Pancreas (tissue), 10 donors: Measurements from ENCODE around the gene KLHL9. TPM values are rescaled to one million over a fixed set of nuclear protein-coding genes. Genes with fewer than 3 reads are reported as not detected.

Experiments
- ATAC-seq, 4 donors: fragments of 200-7000 bp; cut with Tn5 transposase; one replicate each; pipeline versions ENCODE4 v1.8.0 to v1.9.1; 2020; ENCODE audit warnings: mild to moderate bottlenecking in 4 of 4, moderate library complexity in 4 of 4
- DNase-seq, 6 donors: peaks; one replicate each; pipeline ENCODE4 v3.0.0-alpha.2; 2020
- FAIRE-seq: peaks from 2 replicates; lab custom pipeline; 2012; peaks lifted over from hg19 to GRCh38; lab: Jason Lieb, UNC
- H3K27ac ChIP-seq, 4 donors: fragments of 200-600 bp; sonication (generic); 1 replicate in 3 of 4; 2 replicates in 1 of 4; pipeline versions ENCODE4 v1.5.0 to v1.8.0; 2020
- H3K27me3 ChIP-seq, 4 donors: fragments of 200-600 bp; one replicate each; pipeline ENCODE4 v1.8.0; 2021
- H3K36me3 ChIP-seq, 3 donors: fragments of 200-600 bp; sonication (generic) in 1 of 3; one replicate each; pipeline versions ENCODE4 v1.5.0 to v1.8.0; 2020 to 2021
- H3K4me1 ChIP-seq, 3 donors: fragments of 200-600 bp; one replicate each; pipeline ENCODE4 v1.8.0; 2021
- H3K4me3 ChIP-seq, 4 donors: fragments of 200-600 bp; sonication (generic) in 2 of 4; one replicate each; pipeline versions ENCODE4 v1.5.0 to v1.8.0; 2020 to 2021
- H3K9me3 ChIP-seq, 4 donors: fragments of 200-600 bp; one replicate each; pipeline ENCODE4 v1.8.0; 2021
- WGBS, 2 donors: extraction: QIAGEN DNeasy Blood & Tissue Kit; methylation state at CpG; one replicate each; pipeline ENCODE4 v1.1.7; 2013; 5-methylcytosine and 5-hydroxymethylcytosine counted together
- intact Hi-C, 3 donors: fragments of 100-400 bp; cut with DNase I; formaldehyde crosslinking; loops; one replicate each; pipeline versions ENCODE4 v1.11.1 to v1.14.2; 2022
- polyA plus RNA-seq, 2 donors: library from polyadenylated mRNA; stranded (reverse); fragments of 200-250 nt; gene quantifications; one replicate each; pipeline ENCODE4 v1.2.3, GENCODE V29; 2013
- total RNA-seq, 6 donors: library from RNA; stranded (reverse); fragmentation: NEBNext Ultra II Directional in 4 of 6; extraction: Animal tissue kit (Norgen Biotek cat#: 25700) in 4 of 6; gene quantifications; one replicate each; pipeline versions ENCODE4 v1.2.1 to v1.2.4, GENCODE V29; 2021 to 2023
- TF ChIP-seq, protein P1 (sequence below), 4 donors: fragments of 200-600 bp; sonication (generic) in 3 of 4; IDR thresholded peaks; one replicate each; pipeline versions ENCODE4 v1.5.0 to v1.8.0; 2021; ENCODE audit warnings: antibody characterized with exemption in 4 of 4
- donor health status: healthy with polysubstance abuse.
- donor health status: DM: no; HTN: no; CAD: no; lungs with moderate emphysema.
- donor health status: DM: no; HTN: no; CAD: no.
- donor health status: control.
- donor health status: control.
- donor health status: Bipolar disorder and iron deficiency.
- donor health status: DM: yes; HTN: yes; CAD: no.
- donor health status: DM: no; HTN: no; CAD: no.
- donor health status: DM: no; HTN: no; CAD: no.
- donor health status: DM: yes; HTN: yes; CAD: no.

Gene KLHL9
- total and polyA plus RNA-seq, 8 donors: 3.2 to 14.8 (median 7.2) TPM

DNA sequence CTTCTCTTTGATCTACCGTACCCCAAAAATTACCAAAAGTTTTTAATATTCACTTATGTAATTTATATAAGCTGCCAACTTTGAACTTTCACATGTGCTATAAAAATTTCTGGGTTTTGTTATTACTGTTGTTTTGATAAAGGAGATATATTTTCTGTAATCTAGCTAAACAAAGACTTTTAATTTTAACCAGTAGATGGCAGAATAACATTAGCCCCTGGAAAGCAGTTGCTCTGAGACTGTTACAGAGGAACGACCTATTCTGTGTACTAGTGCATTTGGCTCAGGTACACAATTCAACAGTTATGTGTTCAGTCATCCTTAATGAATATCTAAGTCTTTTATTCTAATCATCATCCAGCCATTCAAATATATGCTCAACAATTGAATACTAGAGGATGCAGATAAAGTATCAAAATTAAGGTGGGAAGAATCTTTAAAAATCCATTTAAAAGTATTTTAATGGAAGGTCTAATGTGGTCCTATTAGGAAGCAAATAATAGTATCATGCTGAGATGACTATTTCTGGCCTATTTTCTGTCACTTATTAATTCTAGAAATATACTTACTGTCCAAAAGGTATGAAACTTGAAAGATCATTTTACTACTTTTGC is 8.6 kb downstream of the KLHL9 start:
- FAIRE-seq: peak; percentile 93
- ATAC-seq: peak in 3 of 4 donors; percentile 84 to 90 (median 90)
- intact Hi-C loops: loop anchor here in 1 of 3 donors (10.0 kb wide), 2 partner anchors 68 to 458 kb away; no protein-coding TSS in a partner anchor
- H3K9me3 ChIP-seq: no peaks in the 10 kb centered on the region
- no peaks in the 10 kb centered on the region for H3K27me3 ChIP-seq
- DNase-seq: no peak
- no peak overlapping the region for H3K27ac ChIP-seq
- H3K36me3 ChIP-seq: no peaks in the 10 kb centered on the region
- H3K4me1 ChIP-seq: peaks cover 7 to 26% (median 22%) of the 10 kb centered on the region in 3 donors
- no peak overlapping the region for H3K4me3 ChIP-seq
- WGBS, 2 donors: 28 to 33% methylated on average over 2 of the region's 2 CpGs
- TF ChIP-seq, protein P1, sequence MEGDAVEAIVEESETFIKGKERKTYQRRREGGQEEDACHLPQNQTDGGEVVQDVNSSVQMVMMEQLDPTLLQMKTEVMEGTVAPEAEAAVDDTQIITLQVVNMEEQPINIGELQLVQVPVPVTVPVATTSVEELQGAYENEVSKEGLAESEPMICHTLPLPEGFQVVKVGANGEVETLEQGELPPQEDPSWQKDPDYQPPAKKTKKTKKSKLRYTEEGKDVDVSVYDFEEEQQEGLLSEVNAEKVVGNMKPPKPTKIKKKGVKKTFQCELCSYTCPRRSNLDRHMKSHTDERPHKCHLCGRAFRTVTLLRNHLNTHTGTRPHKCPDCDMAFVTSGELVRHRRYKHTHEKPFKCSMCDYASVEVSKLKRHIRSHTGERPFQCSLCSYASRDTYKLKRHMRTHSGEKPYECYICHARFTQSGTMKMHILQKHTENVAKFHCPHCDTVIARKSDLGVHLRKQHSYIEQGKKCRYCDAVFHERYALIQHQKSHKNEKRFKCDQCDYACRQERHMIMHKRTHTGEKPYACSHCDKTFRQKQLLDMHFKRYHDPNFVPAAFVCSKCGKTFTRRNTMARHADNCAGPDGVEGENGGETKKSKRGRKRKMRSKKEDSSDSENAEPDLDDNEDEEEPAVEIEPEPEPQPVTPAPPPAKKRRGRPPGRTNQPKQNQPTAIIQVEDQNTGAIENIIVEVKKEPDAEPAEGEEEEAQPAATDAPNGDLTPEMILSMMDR (IDR thresholded peaks at IDR 0.05): peak; percentile 8 to 54 (median 44)

DNA sequence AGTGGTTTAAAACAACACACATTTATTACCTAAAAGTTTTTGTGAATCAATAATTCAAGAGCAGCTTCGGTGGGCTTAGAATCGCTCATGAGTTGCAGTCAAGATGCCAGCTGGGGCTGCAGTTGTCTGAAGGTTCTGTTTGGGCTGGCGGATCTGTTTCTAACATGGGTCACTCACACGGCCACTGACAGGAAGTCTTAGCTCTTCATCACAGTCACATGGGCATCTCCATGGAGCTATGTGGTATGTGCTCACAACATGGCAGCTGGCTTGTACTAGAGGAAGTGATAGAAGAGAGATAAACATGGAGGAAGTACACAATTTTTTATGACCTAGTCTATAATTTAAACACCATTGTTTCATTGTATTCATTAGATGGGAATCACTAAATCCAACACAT is 11.2 kb downstream of the KLHL9 start:
- TF ChIP-seq, protein P1 (IDR thresholded peaks at IDR 0.05): no peak
- Histone ChIP-seq H3K4me1 (peaks cover 0 to 10% (median 4%) of the 10 kb centered on the region in 3 donors), H3K9me3 (no peaks in the 10 kb centered on the region), H3K4me3 (no peak overlapping the region), H3K27ac (no peak overlapping the region), H3K36me3 (no peaks in the 10 kb centered on the region), H3K27me3 (no peaks in the 10 kb centered on the region)
- no peak for DNase-seq
- intact Hi-C loops: loop anchor here in 1 of 3 donors (10.0 kb wide), 2 partner anchors 71 to 461 kb away; no protein-coding TSS in a partner anchor
- FAIRE-seq: no peak
- ATAC-seq: no peak
- WGBS, 2 donors: 78 to 90% methylated on average over 4 of the region's 4 CpGs

DNA sequence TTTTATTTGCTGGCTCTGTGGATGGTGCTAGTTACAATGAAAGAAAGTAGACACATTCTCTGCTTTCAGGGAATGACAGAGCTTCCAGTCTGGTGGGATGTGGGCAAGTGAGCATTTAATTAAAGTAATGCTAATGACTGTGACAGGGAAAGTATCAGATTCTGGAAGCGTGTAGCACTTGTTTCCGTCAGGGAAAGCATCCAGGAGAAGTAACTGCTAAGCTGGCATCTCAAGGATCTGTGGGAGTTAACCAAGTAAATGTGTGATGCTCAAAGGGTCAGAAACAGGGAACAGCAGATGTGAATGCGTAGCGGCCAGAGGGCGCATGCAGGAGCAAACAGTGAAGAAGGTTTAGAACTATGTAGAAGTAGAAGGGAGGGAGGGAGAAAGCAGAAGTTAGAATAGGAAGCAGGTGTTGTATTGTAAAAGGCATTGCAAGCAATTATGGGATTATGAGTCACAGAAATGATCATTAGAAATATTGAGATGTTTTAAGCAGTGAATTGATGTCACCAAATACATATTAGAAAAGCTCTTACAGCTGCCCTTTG is 12.2 kb downstream of the KLHL9 start:
- Histone ChIP-seq H3K27ac (no peak overlapping the region), H3K36me3 (no peaks in the 10 kb centered on the region), H3K9me3 (no peaks in the 10 kb centered on the region), H3K27me3 (no peaks in the 10 kb centered on the region), H3K4me3 (no peak overlapping the region), H3K4me1 (peaks cover 0 to 5% (median 0%) of the 10 kb centered on the region in 3 donors)
- intact Hi-C loops: loop anchor here in 1 of 3 donors (10.0 kb wide), 2 partner anchors 72 to 462 kb away; no protein-coding TSS in a partner anchor
- TF ChIP-seq, protein P1 (IDR thresholded peaks at IDR 0.05): no peak
- DNase-seq (no peak), FAIRE-seq (no peak), ATAC-seq (no peak)
- 85 to 88% methylated on average over 5 of the region's 5 CpGs for WGBS, 2 donors

DNA sequence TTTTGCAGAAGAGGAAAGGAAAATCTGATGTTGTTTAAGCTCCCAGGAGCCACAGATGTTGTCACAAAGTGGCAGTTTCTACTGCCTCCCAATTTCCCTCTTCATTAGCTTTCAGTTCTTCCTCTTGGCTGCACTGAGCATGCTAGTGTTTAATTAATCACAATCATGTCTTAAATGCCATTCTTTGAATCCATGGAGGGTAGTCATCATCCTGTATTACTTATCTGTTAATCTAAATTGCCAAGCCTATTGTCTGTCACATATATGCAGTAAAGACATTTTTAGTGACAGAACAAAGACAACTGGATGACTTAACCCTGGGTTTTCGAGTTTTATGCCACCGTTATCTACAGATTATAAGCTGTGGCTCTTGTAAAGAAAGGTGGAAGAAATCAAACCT is 14.7 kb downstream of the KLHL9 start:
- TF ChIP-seq, protein P1 (IDR thresholded peaks at IDR 0.05): no peak
- H3K9me3 ChIP-seq: no peaks in the 10 kb centered on the region
- intact Hi-C loops: loop anchor here in 1 of 3 donors (10.0 kb wide), 2 partner anchors 74 to 464 kb away; no protein-coding TSS in a partner anchor

More for the DNA sequence above, 14.7 kb downstream of the KLHL9 start:
- Histone ChIP-seq H3K36me3 (no peaks in the 10 kb centered on the region), H3K27ac (no peak overlapping the region), H3K27me3 (no peaks in the 10 kb centered on the region), H3K4me1 (peaks cover 0 to 3% (median 0%) of the 10 kb centered on the region in 3 donors), H3K4me3 (no peak overlapping the region)
- no peak for DNase-seq
- WGBS, 2 donors: 61 to 76% methylated on average over 2 of the region's 2 CpGs
- no peak for FAIRE-seq
- ATAC-seq: no peak
